SK-N-SH (cell line): ENCODE measurements around the gene UTP25. TPM values are rescaled to one million over a fixed set of nuclear protein-coding genes. Genes with fewer than 3 reads are reported as not detected.

ENCODE experiments used
- CTCF ChIA-PET: fragments of 300-600, 350-600 bp; formaldehyde crosslinking; extraction: SDS; loops from one replicate; lab custom pipeline; 2021; lab: Yijun Ruan, JAX
- POLR2A ChIA-PET: fragments of 350-600 bp; sonication (Branson Sonifier 250); formaldehyde crosslinking; extraction: SDS; loops from one replicate; lab custom pipeline; 2020; ENCODE audit warnings: antibody characterized with exemption, inconsistent platforms; lab: Yijun Ruan, JAX
- DNase-seq: peaks from one replicate; pipeline ENCODE4 v3.0.0; 2012
- H2AFZ ChIP-seq: fragments of 200-600 bp; sonication (generic); 2 replicates; pipeline ENCODE4 v1.8.1; 2016; ENCODE audit warnings: antibody characterized with exemption, mild to moderate bottlenecking, low read depth
- H3F3A ChIP-seq: fragments of 200-600 bp; sonication (generic); replicated peaks from 2 replicates; pipeline ENCODE3; 2016; ENCODE audit warnings: antibody characterized with exemption, mild to moderate bottlenecking; ENCODE audit not compliant: insufficient read depth
- H3K27ac ChIP-seq, 2 experiments: fragments of 200-500 bp in 1 of 2; fragments of 200-600 bp in 1 of 2; sonication (Bioruptor generic) in 1 of 2; sonication (generic), shearing (Covaris generic) in 1 of 2; 2 replicates each; pipeline versions ENCODE4 v1.5.1 to v1.6.1; 2014 to 2016; ENCODE audit warnings: low read depth in 2 of 2, inconsistent platforms in 1 of 2, low read length in 1 of 2, mild to moderate bottlenecking in 1 of 2, mixed read lengths in 1 of 2
- H3K27me3 ChIP-seq: fragments of 200-600 bp; sonication (generic), shearing (Covaris generic); 2 replicates; pipeline ENCODE4 v1.6.1; 2016; ENCODE audit warnings: mixed run types; ENCODE audit not compliant: insufficient read depth
- H3K36me3 ChIP-seq, 2 experiments: fragments of 200-500 bp in 1 of 2; fragments of 200-600 bp in 1 of 2; sonication (Bioruptor generic) in 1 of 2; sonication (generic) in 1 of 2; replicated peaks in 1 of 2; 2 replicates each; pipeline versions ENCODE3 to v1.5.1; 2014 to 2016; ENCODE audit warnings: low read length in 1 of 2, mild to moderate bottlenecking in 1 of 2; ENCODE audit not compliant: insufficient read depth in 2 of 2, control insufficient read depth in 1 of 2
- H3K4me1 ChIP-seq, 2 experiments: fragments of 200-500 bp in 1 of 2; fragments of 200-600 bp in 1 of 2; sonication (Bioruptor generic) in 1 of 2; sonication (generic), shearing (Covaris generic) in 1 of 2; 2 replicates each; pipeline versions ENCODE4 v1.5.1 to v1.6.1; 2014 to 2016; ENCODE audit warnings: low read depth in 1 of 2, low read length in 1 of 2, mixed run types in 1 of 2; ENCODE audit not compliant: insufficient read depth in 2 of 2, control insufficient read depth in 1 of 2
- H3K4me2 ChIP-seq: fragments of 200-600 bp; sonication (generic), shearing (Covaris generic); 2 replicates; pipeline ENCODE4 v1.6.1; 2017; ENCODE audit warnings: mixed run types
- H3K4me3 ChIP-seq, 2 experiments: fragments of 200-500 bp in 1 of 2; fragments of 200-600 bp in 1 of 2; sonication (Bioruptor generic) in 1 of 2; sonication (generic), shearing (Covaris generic) in 1 of 2; 2 replicates each; pipeline versions ENCODE4 v1.5.1 to v1.8.1; 2014 to 2016; ENCODE audit warnings: low read depth in 2 of 2, inconsistent platforms in 1 of 2, low read length in 1 of 2, mild to moderate bottlenecking in 1 of 2, mixed read lengths in 1 of 2, moderate library complexity in 1 of 2
- H3K79me2 ChIP-seq: fragments of 200-600 bp; sonication (generic); 2 replicates; pipeline ENCODE4 v1.8.1; 2017; ENCODE audit warnings: mild to moderate bottlenecking; ENCODE audit not compliant: insufficient read depth
- H3K9ac ChIP-seq: fragments of 200-600 bp; sonication (generic); 2 replicates; pipeline ENCODE4 v1.6.1; 2017; ENCODE audit warnings: mixed run types
- H3K9me2 ChIP-seq: fragments of 200-600 bp; sonication (generic); 2 replicates; pipeline ENCODE4 v1.6.1; 2017; ENCODE audit warnings: mixed run types
- H3K9me3 ChIP-seq: fragments of 200-600 bp; sonication (generic); 2 replicates; pipeline ENCODE4 v1.6.1; 2017; ENCODE audit warnings: mixed run types, mild to moderate bottlenecking, moderate library complexity
- H4K20me1 ChIP-seq: fragments of 200-600 bp; sonication (generic); 2 replicates; pipeline ENCODE4 v1.6.1; 2017; ENCODE audit warnings: mild to moderate bottlenecking, mixed run types; ENCODE audit not compliant: insufficient read depth
- CHD2 ChIP-seq: fragments of 150-350 bp; IDR thresholded peaks from 2 replicates; pipeline ENCODE4 v1.6.1; 2018; ENCODE audit warnings: low read length; ENCODE audit not compliant: partially characterized antibody
- EP300 ChIP-seq, 2 experiments: IDR thresholded peaks; 2 replicates each; pipeline versions ENCODE4 v1.4.0 to v1.6.1; 2012; ENCODE audit warnings: borderline replicate concordance in 1 of 2, low read depth in 1 of 2, low read length in 1 of 2
- EZH2phosphoT487 ChIP-seq: fragments of 200-600 bp; sonication (generic); IDR thresholded peaks from 2 replicates; pipeline ENCODE4 v1.6.1; 2017; ENCODE audit warnings: low read depth, mixed run types, mild to moderate bottlenecking, antibody characterized with exemption, moderate library complexity, borderline replicate concordance
- FOSL2 ChIP-seq: IDR thresholded peaks from 2 replicates; pipeline ENCODE4 v1.4.0; 2012; ENCODE audit warnings: low read depth, mild to moderate bottlenecking, moderate library complexity, borderline replicate concordance
- FOXJ3 ChIP-seq: sonication (generic); formaldehyde crosslinking; IDR thresholded peaks from 2 replicates; pipeline ENCODE4 v1.5.1; 2020; ENCODE audit warnings: mild to moderate bottlenecking, missing genetic modification reagents
- FOXM1 ChIP-seq: IDR thresholded peaks from 2 replicates; pipeline ENCODE4 v1.4.0; 2012; ENCODE audit warnings: low read depth, mild to moderate bottlenecking
- JUND ChIP-seq: IDR thresholded peaks from 2 replicates; pipeline ENCODE4 v1.4.0; 2012
- MEF2A ChIP-seq: IDR thresholded peaks from 2 replicates; pipeline ENCODE4 v1.4.0; 2012; ENCODE audit warnings: low read depth, borderline replicate concordance
- MXI1 ChIP-seq: IDR thresholded peaks from 2 replicates; pipeline ENCODE4 v1.6.1; 2012; ENCODE audit warnings: mild to moderate bottlenecking, low read depth, low read length, improper control_type of control experiment
- NFIC ChIP-seq: IDR thresholded peaks from 2 replicates; pipeline ENCODE4 v1.4.0; 2012; ENCODE audit warnings: borderline replicate concordance
- POLR2AphosphoS5 ChIP-seq: IDR thresholded peaks from 2 replicates; pipeline ENCODE4 v1.6.1; 2012; ENCODE audit warnings: low read depth, low read length
- RFX5 ChIP-seq: IDR thresholded peaks from 2 replicates; pipeline ENCODE4 v1.6.1; 2012; ENCODE audit warnings: mild to moderate bottlenecking, improper control_type of control experiment, low read length
- RXRA ChIP-seq: IDR thresholded peaks from 2 replicates; pipeline ENCODE4 v1.4.0; 2012; ENCODE audit warnings: low read depth, mild to moderate bottlenecking, borderline replicate concordance
- TAF1 ChIP-seq: IDR thresholded peaks from 2 replicates; pipeline ENCODE4 v1.6.1; 2012; ENCODE audit warnings: low read depth, mild to moderate bottlenecking, low read length, moderate library complexity, borderline replicate concordance
- TCF12 ChIP-seq: IDR thresholded peaks from 2 replicates; pipeline ENCODE4 v1.4.0; 2012
- TEAD4 ChIP-seq: IDR thresholded peaks from 2 replicates; pipeline ENCODE4 v1.4.0; 2012; ENCODE audit warnings: mild to moderate bottlenecking, borderline replicate concordance; ENCODE audit not compliant: insufficient read depth
- YY1 ChIP-seq: IDR thresholded peaks from 2 replicates; pipeline ENCODE4 v1.4.0; 2012; ENCODE audit warnings: low read depth, mild to moderate bottlenecking
- WGBS: methylation state at CpG from one replicate; pipeline ENCODE4 v1.1.6; 2017; ENCODE audit warnings: low lambda C conversion rate; 5-methylcytosine and 5-hydroxymethylcytosine counted together
- polyA plus RNA-seq, 3 experiments: library from polyadenylated mRNA; depleted of rRNA; stranded (reverse); fragments of >200 nt; gene quantifications; 2 replicates each; pipeline ENCODE4 v1.2.3, GENCODE V29; 2012
- TF ChIP-seq, protein P1 (sequence below): IDR thresholded peaks from 2 replicates; pipeline ENCODE4 v1.4.0; 2012; ENCODE audit warnings: low read depth, borderline replicate concordance
- TF ChIP-seq, protein P2 (sequence below): IDR thresholded peaks from 2 replicates; pipeline ENCODE4; 2012
- TF ChIP-seq, protein P3 (sequence below): fragments of 200-600 bp; sonication (generic); IDR thresholded peaks from 2 replicates; pipeline ENCODE4 v1.6.1; 2017; ENCODE audit warnings: antibody characterized with exemption, mild to moderate bottlenecking, moderate library complexity
- TF ChIP-seq, protein P4 (sequence below): IDR thresholded peaks from 2 replicates; pipeline ENCODE4 v1.6.1; 2012; ENCODE audit warnings: mild to moderate bottlenecking, low read depth, low read length, moderate library complexity
- TF ChIP-seq, protein P5 (sequence below): fragments of 150-350 bp; IDR thresholded peaks from 2 replicates; pipeline ENCODE4 v1.6.1; 2017; ENCODE audit warnings: antibody characterized with exemption, low read length, low read depth, borderline replicate concordance
- TF ChIP-seq, protein P6 (sequence below): IDR thresholded peaks from 2 replicates; pipeline ENCODE4 v1.4.0; 2012; ENCODE audit warnings: low read depth, borderline replicate concordance

UTP25 gene
- polyA plus RNA-seq, 1 of the 3 experiments (the other 2 are of a cell fraction) = 6.3 TPM

DNA sequence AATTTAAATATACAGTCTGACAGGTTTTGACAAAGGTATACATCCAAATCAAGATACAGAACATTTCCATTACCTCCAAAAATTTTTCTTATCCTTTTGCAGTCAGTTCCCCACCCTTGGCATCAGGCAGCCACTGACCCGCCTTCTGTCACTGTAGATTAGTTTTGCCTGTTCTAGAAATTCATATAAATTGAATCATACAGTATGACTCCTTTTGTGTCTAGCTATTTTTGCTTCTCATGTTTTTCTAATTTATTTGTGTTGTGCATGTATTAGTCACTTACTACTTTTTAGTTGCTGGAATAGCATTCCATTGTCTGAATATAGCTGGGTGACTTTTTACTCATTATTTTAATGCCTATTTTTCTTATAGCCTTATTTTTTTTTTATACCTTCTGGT is 3.8 kb downstream of the UTP25 start:
- H3K4me1 ChIP-seq = peaks cover 2 to 52% of the 10 kb centered on the region in 2 experiments
- H3K27ac ChIP-seq = peak overlapping the region in 1 of 2 experiments; percentile 98; a peak in 3 of 4 replicates
- 25% methylated on average over 1 of the region's 1 CpG for WGBS
- CTCF ChIA-PET = interaction anchor here (4.3 kb wide), 1 partner anchor 29 kb away, joined by 14 read pairs; no protein-coding TSS in a partner anchor
- POLR2A ChIA-PET = no interaction called here
- peak overlapping the region; percentile 45; the same call in 1 of the 2 replicates for H3K9ac ChIP-seq
- TF ChIP-seq, protein P1, sequence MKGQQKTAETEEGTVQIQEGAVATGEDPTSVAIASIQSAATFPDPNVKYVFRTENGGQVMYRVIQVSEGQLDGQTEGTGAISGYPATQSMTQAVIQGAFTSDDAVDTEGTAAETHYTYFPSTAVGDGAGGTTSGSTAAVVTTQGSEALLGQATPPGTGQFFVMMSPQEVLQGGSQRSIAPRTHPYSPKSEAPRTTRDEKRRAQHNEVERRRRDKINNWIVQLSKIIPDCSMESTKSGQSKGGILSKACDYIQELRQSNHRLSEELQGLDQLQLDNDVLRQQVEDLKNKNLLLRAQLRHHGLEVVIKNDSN = no peak
- TF ChIP-seq FOSL2 (peak; percentile 90; the same call in 1 of the 2 replicates), POLR2AphosphoS5 (peak; percentile 47; the same call in 1 of the 2 replicates), FOXJ3 (CRISPR knock-in tag) (no peak), RFX5 (no peak), YY1 (no peak), MXI1 (no peak), TCF12 (peak; percentile 90), JUND (peak; percentile 83), EZH2phosphoT487 (no peak), TEAD4 (peak; percentile 71), MEF2A (peak; percentile 92), EP300 (IDR thresholded peaks at IDR 0.05; ENCODE audit: borderline replicate concordance in 1 of 2, low read depth in 1 of 2, low read length in 1 of 2) (peak in 1 of 2 experiments; percentile 89; a peak in 1 of 4 replicates), CHD2 (no peak), NFIC (peak; percentile 78), FOXM1 (0 out of 2 replicates have a peak, but pooled peaks have one; percentile 44), TAF1 (no peak), RXRA (0 out of 2 replicates have a peak, but pooled peaks have one; percentile 23)
- TF ChIP-seq, protein P2, sequence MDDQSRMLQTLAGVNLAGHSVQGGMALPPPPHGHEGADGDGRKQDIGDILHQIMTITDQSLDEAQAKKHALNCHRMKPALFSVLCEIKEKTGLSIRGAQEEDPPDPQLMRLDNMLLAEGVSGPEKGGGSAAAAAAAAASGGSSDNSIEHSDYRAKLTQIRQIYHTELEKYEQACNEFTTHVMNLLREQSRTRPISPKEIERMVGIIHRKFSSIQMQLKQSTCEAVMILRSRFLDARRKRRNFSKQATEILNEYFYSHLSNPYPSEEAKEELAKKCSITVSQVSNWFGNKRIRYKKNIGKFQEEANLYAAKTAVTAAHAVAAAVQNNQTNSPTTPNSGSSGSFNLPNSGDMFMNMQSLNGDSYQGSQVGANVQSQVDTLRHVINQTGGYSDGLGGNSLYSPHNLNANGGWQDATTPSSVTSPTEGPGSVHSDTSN = peak; percentile 95
- TF ChIP-seq, protein P3, sequence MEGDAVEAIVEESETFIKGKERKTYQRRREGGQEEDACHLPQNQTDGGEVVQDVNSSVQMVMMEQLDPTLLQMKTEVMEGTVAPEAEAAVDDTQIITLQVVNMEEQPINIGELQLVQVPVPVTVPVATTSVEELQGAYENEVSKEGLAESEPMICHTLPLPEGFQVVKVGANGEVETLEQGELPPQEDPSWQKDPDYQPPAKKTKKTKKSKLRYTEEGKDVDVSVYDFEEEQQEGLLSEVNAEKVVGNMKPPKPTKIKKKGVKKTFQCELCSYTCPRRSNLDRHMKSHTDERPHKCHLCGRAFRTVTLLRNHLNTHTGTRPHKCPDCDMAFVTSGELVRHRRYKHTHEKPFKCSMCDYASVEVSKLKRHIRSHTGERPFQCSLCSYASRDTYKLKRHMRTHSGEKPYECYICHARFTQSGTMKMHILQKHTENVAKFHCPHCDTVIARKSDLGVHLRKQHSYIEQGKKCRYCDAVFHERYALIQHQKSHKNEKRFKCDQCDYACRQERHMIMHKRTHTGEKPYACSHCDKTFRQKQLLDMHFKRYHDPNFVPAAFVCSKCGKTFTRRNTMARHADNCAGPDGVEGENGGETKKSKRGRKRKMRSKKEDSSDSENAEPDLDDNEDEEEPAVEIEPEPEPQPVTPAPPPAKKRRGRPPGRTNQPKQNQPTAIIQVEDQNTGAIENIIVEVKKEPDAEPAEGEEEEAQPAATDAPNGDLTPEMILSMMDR = no peak
- TF ChIP-seq, protein P4, sequence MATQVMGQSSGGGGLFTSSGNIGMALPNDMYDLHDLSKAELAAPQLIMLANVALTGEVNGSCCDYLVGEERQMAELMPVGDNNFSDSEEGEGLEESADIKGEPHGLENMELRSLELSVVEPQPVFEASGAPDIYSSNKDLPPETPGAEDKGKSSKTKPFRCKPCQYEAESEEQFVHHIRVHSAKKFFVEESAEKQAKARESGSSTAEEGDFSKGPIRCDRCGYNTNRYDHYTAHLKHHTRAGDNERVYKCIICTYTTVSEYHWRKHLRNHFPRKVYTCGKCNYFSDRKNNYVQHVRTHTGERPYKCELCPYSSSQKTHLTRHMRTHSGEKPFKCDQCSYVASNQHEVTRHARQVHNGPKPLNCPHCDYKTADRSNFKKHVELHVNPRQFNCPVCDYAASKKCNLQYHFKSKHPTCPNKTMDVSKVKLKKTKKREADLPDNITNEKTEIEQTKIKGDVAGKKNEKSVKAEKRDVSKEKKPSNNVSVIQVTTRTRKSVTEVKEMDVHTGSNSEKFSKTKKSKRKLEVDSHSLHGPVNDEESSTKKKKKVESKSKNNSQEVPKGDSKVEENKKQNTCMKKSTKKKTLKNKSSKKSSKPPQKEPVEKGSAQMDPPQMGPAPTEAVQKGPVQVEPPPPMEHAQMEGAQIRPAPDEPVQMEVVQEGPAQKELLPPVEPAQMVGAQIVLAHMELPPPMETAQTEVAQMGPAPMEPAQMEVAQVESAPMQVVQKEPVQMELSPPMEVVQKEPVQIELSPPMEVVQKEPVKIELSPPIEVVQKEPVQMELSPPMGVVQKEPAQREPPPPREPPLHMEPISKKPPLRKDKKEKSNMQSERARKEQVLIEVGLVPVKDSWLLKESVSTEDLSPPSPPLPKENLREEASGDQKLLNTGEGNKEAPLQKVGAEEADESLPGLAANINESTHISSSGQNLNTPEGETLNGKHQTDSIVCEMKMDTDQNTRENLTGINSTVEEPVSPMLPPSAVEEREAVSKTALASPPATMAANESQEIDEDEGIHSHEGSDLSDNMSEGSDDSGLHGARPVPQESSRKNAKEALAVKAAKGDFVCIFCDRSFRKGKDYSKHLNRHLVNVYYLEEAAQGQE = no peak
- TF ChIP-seq, protein P5, sequence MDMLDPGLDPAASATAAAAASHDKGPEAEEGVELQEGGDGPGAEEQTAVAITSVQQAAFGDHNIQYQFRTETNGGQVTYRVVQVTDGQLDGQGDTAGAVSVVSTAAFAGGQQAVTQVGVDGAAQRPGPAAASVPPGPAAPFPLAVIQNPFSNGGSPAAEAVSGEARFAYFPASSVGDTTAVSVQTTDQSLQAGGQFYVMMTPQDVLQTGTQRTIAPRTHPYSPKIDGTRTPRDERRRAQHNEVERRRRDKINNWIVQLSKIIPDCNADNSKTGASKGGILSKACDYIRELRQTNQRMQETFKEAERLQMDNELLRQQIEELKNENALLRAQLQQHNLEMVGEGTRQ = no peak
- TF ChIP-seq, protein P6, sequence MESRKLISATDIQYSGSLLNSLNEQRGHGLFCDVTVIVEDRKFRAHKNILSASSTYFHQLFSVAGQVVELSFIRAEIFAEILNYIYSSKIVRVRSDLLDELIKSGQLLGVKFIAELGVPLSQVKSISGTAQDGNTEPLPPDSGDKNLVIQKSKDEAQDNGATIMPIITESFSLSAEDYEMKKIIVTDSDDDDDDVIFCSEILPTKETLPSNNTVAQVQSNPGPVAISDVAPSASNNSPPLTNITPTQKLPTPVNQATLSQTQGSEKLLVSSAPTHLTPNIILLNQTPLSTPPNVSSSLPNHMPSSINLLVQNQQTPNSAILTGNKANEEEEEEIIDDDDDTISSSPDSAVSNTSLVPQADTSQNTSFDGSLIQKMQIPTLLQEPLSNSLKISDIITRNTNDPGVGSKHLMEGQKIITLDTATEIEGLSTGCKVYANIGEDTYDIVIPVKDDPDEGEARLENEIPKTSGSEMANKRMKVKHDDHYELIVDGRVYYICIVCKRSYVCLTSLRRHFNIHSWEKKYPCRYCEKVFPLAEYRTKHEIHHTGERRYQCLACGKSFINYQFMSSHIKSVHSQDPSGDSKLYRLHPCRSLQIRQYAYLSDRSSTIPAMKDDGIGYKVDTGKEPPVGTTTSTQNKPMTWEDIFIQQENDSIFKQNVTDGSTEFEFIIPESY = peak; percentile 39; the same call in 1 of the 2 replicates
- peaks cover 65% of the 10 kb centered on the region for H3F3A ChIP-seq
- H3K9me2 ChIP-seq = no peaks in the 10 kb centered on the region
- peaks cover 59% of the 10 kb centered on the region for H3K79me2 ChIP-seq
- no peaks in the 10 kb centered on the region for H3K27me3 ChIP-seq
- H4K20me1 ChIP-seq = no peaks in the 10 kb centered on the region
- no peak overlapping the region for H3K4me3 ChIP-seq
- no peaks in the 10 kb centered on the region for H3K9me3 ChIP-seq
- no peak overlapping the region for H2AFZ ChIP-seq
- peaks cover 64 to 65% of the 10 kb centered on the region in 2 experiments for H3K36me3 ChIP-seq
- no peak for DNase-seq
- peak overlapping the region; percentile 49; the same call in 1 of the 2 replicates for H3K4me2 ChIP-seq
